HCT116 (cell line): ENCODE results near the gene TRAPPC12. TPM values are rescaled to one million over a fixed set of nuclear protein-coding genes. Genes with fewer than 3 reads are reported as not detected.

ENCODE experiments used
- ATAC-seq: fragments of 200-7000 bp; cut with Tn5 transposase; 2 replicates; pipeline ENCODE4 v1.9.1; 2020; ENCODE audit warnings: mild to moderate bottlenecking, moderate library complexity
- BruUV-seq: library from RNA; stranded (reverse); fragments of 400-500 nt; replicated peaks from 2 replicates; lab custom pipeline; 2021; lab: Mats Ljungman, UMichigan
- CTCF ChIA-PET: fragments of 300-600 bp; sonication (Branson Sonifier 250); formaldehyde crosslinking; loops from one replicate; lab custom pipeline; 2021; ENCODE audit warnings: antibody characterized with exemption; lab: Charles Lee
- POLR2A ChIA-PET: fragments of 300-600, 350-600 bp; sonication (Branson Sonifier 250); formaldehyde crosslinking; loops from one replicate; lab custom pipeline; 2021; ENCODE audit warnings: antibody characterized with exemption; lab: Charles Lee
- RAD21 ChIA-PET, 2 experiments: fragments of 300-600 bp; sonication (Branson Sonifier 250); formaldehyde crosslinking; loops; one replicate each; lab custom pipeline; 2023; ENCODE audit warnings: low total read pairs in 2 of 2; ENCODE audit not compliant: uncharacterized antibody in 2 of 2, unreplicated experiment in 2 of 2, low non-redundant PET in 1 of 2; lab: Charles Lee
- DNase-seq: peaks from one replicate; pipeline ENCODE4 v3.0.0-alpha.2; 2010; ENCODE audit warnings: low read depth, low spot score
- H2AFZ ChIP-seq: fragments of 200-600 bp; shearing (Covaris generic), sonication (generic); 2 replicates; pipeline ENCODE4 v1.6.1; 2017; ENCODE audit warnings: low read depth, mixed run types, mixed read lengths, antibody characterized with exemption, low read length; ENCODE audit not compliant: poor library complexity, severe bottlenecking
- H3K27ac ChIP-seq: 2 replicates; pipeline ENCODE4 v1.5.1; 2012; ENCODE audit warnings: low read depth, low read length
- H3K27me3 ChIP-seq: fragments of 200-600 bp; sonication (generic); 2 replicates; pipeline ENCODE4 v1.6.1; 2016; ENCODE audit warnings: mixed run types, low read length, mixed read lengths; ENCODE audit not compliant: insufficient read depth
- H3K36me3 ChIP-seq, 2 experiments: fragments of 200-500 bp in 1 of 2; fragments of 200-600 bp in 1 of 2; sonication (Bioruptor generic) in 1 of 2; sonication (generic) in 1 of 2; 2 replicates each; pipeline versions ENCODE4 v1.5.1 to v1.6.1; 2014 to 2016; ENCODE audit warnings: low read length in 2 of 2, inconsistent platforms in 1 of 2, mixed read lengths in 1 of 2, mixed run types in 1 of 2; ENCODE audit not compliant: insufficient read depth in 2 of 2, control insufficient read depth in 1 of 2
- H3K4me1 ChIP-seq, 2 experiments: fragments of 200-600 bp in 1 of 2; sonication (generic) in 1 of 2; 2 replicates each; pipeline versions ENCODE4 v1.5.1 to v1.6.1; 2012 to 2017; ENCODE audit warnings: low read length in 2 of 2, inconsistent platforms in 1 of 2, mild to moderate bottlenecking in 1 of 2, mixed read lengths in 1 of 2, mixed run types in 1 of 2, moderate library complexity in 1 of 2; ENCODE audit not compliant: insufficient read depth in 2 of 2, control insufficient read depth in 1 of 2
- H3K4me2 ChIP-seq: fragments of 200-600 bp; sonication (generic); 2 replicates; pipeline ENCODE4 v1.6.1; 2017; ENCODE audit warnings: mixed run types, low read length, mixed read lengths
- H3K4me3 ChIP-seq, 2 experiments: fragments of 200-600 bp in 1 of 2; sonication (generic) in 1 of 2; replicated peaks in 1 of 2; 2 replicates each; pipeline ENCODE4 v1.5.1; 2011 to 2016; ENCODE audit warnings: low read length in 2 of 2, control low read depth in 1 of 2, low read depth in 1 of 2, mild to moderate bottlenecking in 1 of 2, mixed read lengths in 1 of 2, mixed run types in 1 of 2
- H3K79me2 ChIP-seq: fragments of 200-600 bp; sonication (generic); 2 replicates; pipeline ENCODE4 v1.6.1; 2017; ENCODE audit warnings: mild to moderate bottlenecking, mixed run types, low read length, moderate library complexity, mixed read lengths; ENCODE audit not compliant: insufficient read depth
- H3K9ac ChIP-seq: fragments of 200-600 bp; sonication (generic); 2 replicates; pipeline ENCODE4 v1.6.1; 2016; ENCODE audit warnings: low read length, mixed read lengths
- H3K9me2 ChIP-seq: fragments of 200-600 bp; sonication (generic), shearing (Covaris generic); 2 replicates; pipeline ENCODE4 v1.6.1; 2017; ENCODE audit warnings: mixed run types, mild to moderate bottlenecking, moderate library complexity; ENCODE audit not compliant: insufficient read depth
- H3K9me3 ChIP-seq, 2 experiments: fragments of 200-500 bp in 1 of 2; fragments of 200-600 bp in 1 of 2; sonication (Bioruptor generic) in 1 of 2; sonication (generic) in 1 of 2; 2 replicates each; pipeline ENCODE4 v1.6.1; 2014 to 2017; ENCODE audit warnings: low read length in 2 of 2, mixed read lengths in 2 of 2, inconsistent platforms in 1 of 2, low read depth in 1 of 2, mild to moderate bottlenecking in 1 of 2, mixed run types in 1 of 2, moderate library complexity in 1 of 2; ENCODE audit not compliant: control insufficient read depth in 1 of 2, insufficient read depth in 1 of 2
- H4K20me1 ChIP-seq: fragments of 200-600 bp; sonication (generic), shearing (Covaris generic); 2 replicates; pipeline ENCODE4 v1.6.1; 2017; ENCODE audit warnings: mixed run types, mild to moderate bottlenecking, moderate library complexity; ENCODE audit not compliant: insufficient read depth
- CBX3 ChIP-seq: IDR thresholded peaks from 2 replicates; pipeline ENCODE4 v1.6.1; 2012; ENCODE audit warnings: low read depth
- CEBPB ChIP-seq: IDR thresholded peaks from 2 replicates; pipeline ENCODE4 v1.6.1; 2012; ENCODE audit warnings: low read depth
- CTCF ChIP-seq, 3 experiments: fragments of 200-600 bp in 1 of 3; sonication (generic) in 1 of 3; IDR thresholded peaks in 2 of 3; conservative IDR thresholded peaks in 1 of 3; 2 replicates each; pipeline ENCODE4 v1.5.1; 2012 to 2017; ENCODE audit warnings: low read depth in 2 of 3, low read length in 2 of 3, antibody characterized with exemption in 1 of 3, borderline replicate concordance in 1 of 3, control low read depth in 1 of 3, mild to moderate bottlenecking in 1 of 3, mixed read lengths in 1 of 3, mixed run types in 1 of 3, moderate library complexity in 1 of 3; ENCODE audit not compliant: insufficient read depth in 1 of 3
- EGR1 ChIP-seq: IDR thresholded peaks from 2 replicates; pipeline ENCODE4 v1.6.1; 2012; ENCODE audit warnings: low read depth
- ELF1 ChIP-seq: IDR thresholded peaks from 2 replicates; pipeline ENCODE4 v1.6.1; 2012; ENCODE audit warnings: low read depth, borderline replicate concordance
- EZH2 ChIP-seq: fragments of 200-600 bp; sonication (generic); IDR thresholded peaks from 2 replicates; pipeline ENCODE4 v1.6.1; 2017; ENCODE audit warnings: antibody characterized with exemption, mixed run types
- EZH2phosphoT487 ChIP-seq: fragments of 200-600 bp; IDR thresholded peaks from 2 replicates; pipeline ENCODE4 v1.6.1; 2018; ENCODE audit warnings: antibody characterized with exemption, borderline replicate concordance
- FOSL1 ChIP-seq: IDR thresholded peaks from 2 replicates; pipeline ENCODE4 v1.6.1; 2012; ENCODE audit warnings: low read depth
- JUND ChIP-seq: IDR thresholded peaks from 2 replicates; pipeline ENCODE4 v1.6.1; 2012
- MAX ChIP-seq: IDR thresholded peaks from 2 replicates; pipeline ENCODE4 v1.6.1; 2012
- POLR2A ChIP-seq: IDR thresholded peaks from 2 replicates; pipeline ENCODE4 v1.7.0; 2011; ENCODE audit warnings: borderline replicate concordance; ENCODE audit not compliant: insufficient read depth, insufficient read length; ENCODE audit errors: extremely low read depth
- POLR2AphosphoS5 ChIP-seq: IDR thresholded peaks from 2 replicates; pipeline ENCODE4 v1.6.1; 2011; ENCODE audit warnings: mild to moderate bottlenecking, low read depth, low read length, moderate library complexity
- RAD21 ChIP-seq: IDR thresholded peaks from 2 replicates; pipeline ENCODE4 v1.6.1; 2012; ENCODE audit warnings: low read depth, mild to moderate bottlenecking
- REST ChIP-seq: IDR thresholded peaks from 2 replicates; pipeline ENCODE4 v1.6.1; 2012; ENCODE audit warnings: low read depth
- SIN3A ChIP-seq: IDR thresholded peaks from 2 replicates; pipeline ENCODE4 v1.6.1; 2012; ENCODE audit warnings: low read depth
- SP1 ChIP-seq: IDR thresholded peaks from 2 replicates; pipeline ENCODE4 v1.6.1; 2012; ENCODE audit warnings: low read depth
- ZBTB33 ChIP-seq: IDR thresholded peaks from 2 replicates; pipeline ENCODE4 v1.6.1; 2011; ENCODE audit warnings: mild to moderate bottlenecking, low read length, moderate library complexity; ENCODE audit not compliant: insufficient replicate concordance; ENCODE audit errors: extremely low read depth
- ZFX ChIP-seq: fragments of 450-650 bp; IDR thresholded peaks from 2 replicates; pipeline ENCODE4 v1.6.1; 2017
- ZNF274 ChIP-seq: fragments of 200-500 bp; sonication (Bioruptor generic); IDR thresholded peaks from 2 replicates; pipeline ENCODE4 v1.6.1; 2014; ENCODE audit warnings: mild to moderate bottlenecking, low read depth, low read length, inconsistent platforms
- intact Hi-C: fragments of 100-400 bp; cut with micrococcal nuclease; formaldehyde crosslinking; loops from 2 replicates; pipeline ENCODE4 v1.10.0; 2022
- total RNA-seq: library from RNA; stranded (reverse); gene quantifications from one replicate; pipeline ENCODE4 v1.2.1, GENCODE V29; 2021; ENCODE audit not compliant: unreplicated experiment

Gene TRAPPC12
- total RNA-seq, 1 experiment from 2014 or later = 47.4 TPM

GRCh38 chr2:3440477-3440876, 61.0 kb downstream of the TRAPPC12 start:
- H3K4me3 ChIP-seq = no peak overlapping the region
- H3K9me2 ChIP-seq = no peaks in the 10 kb centered on the region
- intact Hi-C loops = no loop called here
- no peaks in the 10 kb centered on the region for H3K27me3 ChIP-seq
- ChIA-PET POLR2A (no interaction called here), RAD21 (no interaction called here), CTCF (interaction anchor here (1.3 kb wide), 1 partner anchor 17 kb away, joined by 5 read pairs; no protein-coding TSS in a partner anchor)
- no peak overlapping the region for H3K27ac ChIP-seq
- no peaks in the 10 kb centered on the region for H3K79me2 ChIP-seq
- TF ChIP-seq SP1 (no peak), POLR2AphosphoS5 (no peak), MAX (no peak), EZH2phosphoT487 (no peak), POLR2A (no peak), CEBPB (no peak), CTCF (IDR thresholded peaks at IDR 0.05 in 2 of 3, conservative IDR thresholded peaks at IDR 0.05 in 1 of 3; ENCODE audit: borderline replicate concordance in 1 of 3, insufficient read depth in 1 of 3, low read depth in 2 of 3, low read length in 2 of 3) (no peak), SIN3A (no peak), EGR1 (no peak), ZNF274 (no peak), EZH2 (no peak), ELF1 (no peak), RAD21 (no peak), ZFX (no peak), FOSL1 (no peak), CBX3 (no peak), REST (no peak), JUND (no peak), ZBTB33 (no peak)
- DNase-seq (no peak), ATAC-seq (no peak)
- H3K9ac ChIP-seq = no peak overlapping the region
- BruUV-seq = no TSS peak
- no peak overlapping the region for H3K4me2 ChIP-seq
- peaks cover 0 to 6% of the 10 kb centered on the region in 2 experiments; a peak in 3 of 4 replicates for H3K36me3 ChIP-seq
- H3K4me1 ChIP-seq = no peaks in the 10 kb centered on the region
- no peak overlapping the region for H2AFZ ChIP-seq
- H4K20me1 ChIP-seq = peaks cover 10% of the 10 kb centered on the region; the same call in 1 of the 2 replicates
- no peaks in the 10 kb centered on the region for H3K9me3 ChIP-seq
